Astrocyte of the spinal cord (primary cell): ENCODE data around the gene MBOAT1.

ENCODE experiments used
- DNase-seq: peaks from one replicate; pipeline ENCODE4 v3.0.0; 2011; ENCODE audit warnings: low read depth, low spot score
- H3K4me3 ChIP-seq: 2 replicates; pipeline ENCODE4 v1.5.1; 2011; ENCODE audit warnings: low read depth, mild to moderate bottlenecking, low read length, moderate library complexity
- in situ Hi-C: cut with HindIII; loops from 2 replicates; pipeline ENCODE4 v1.10.0; 2017; ENCODE audit warnings: low sequenced_read_pairs
- TF ChIP-seq, protein P1 (sequence below): IDR thresholded peaks from 2 replicates; pipeline ENCODE4 v1.5.1; 2012; ENCODE audit warnings: low read depth, mild to moderate bottlenecking, low read length, inconsistent platforms

Gene MBOAT1

DNA sequence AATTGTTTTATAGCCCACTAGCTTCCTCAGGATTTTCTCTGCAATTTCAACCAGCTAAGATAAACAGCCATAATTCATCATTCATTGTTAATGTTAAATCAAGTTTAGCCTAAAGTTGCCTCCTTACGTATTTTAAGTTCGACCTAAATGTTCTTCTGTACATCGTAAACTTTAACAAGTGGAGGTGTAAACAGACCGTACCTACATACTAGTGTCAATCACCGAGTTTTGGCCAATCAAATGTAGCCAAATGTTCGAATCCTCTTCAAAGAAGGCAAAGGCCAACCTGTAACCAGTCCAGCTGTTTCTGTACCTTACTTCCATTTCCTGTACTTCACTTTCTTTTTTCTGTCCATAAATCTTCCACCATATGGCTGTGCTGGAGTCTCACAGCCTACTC is 13.5 kb downstream of the MBOAT1 start:
- TF ChIP-seq, protein P1, sequence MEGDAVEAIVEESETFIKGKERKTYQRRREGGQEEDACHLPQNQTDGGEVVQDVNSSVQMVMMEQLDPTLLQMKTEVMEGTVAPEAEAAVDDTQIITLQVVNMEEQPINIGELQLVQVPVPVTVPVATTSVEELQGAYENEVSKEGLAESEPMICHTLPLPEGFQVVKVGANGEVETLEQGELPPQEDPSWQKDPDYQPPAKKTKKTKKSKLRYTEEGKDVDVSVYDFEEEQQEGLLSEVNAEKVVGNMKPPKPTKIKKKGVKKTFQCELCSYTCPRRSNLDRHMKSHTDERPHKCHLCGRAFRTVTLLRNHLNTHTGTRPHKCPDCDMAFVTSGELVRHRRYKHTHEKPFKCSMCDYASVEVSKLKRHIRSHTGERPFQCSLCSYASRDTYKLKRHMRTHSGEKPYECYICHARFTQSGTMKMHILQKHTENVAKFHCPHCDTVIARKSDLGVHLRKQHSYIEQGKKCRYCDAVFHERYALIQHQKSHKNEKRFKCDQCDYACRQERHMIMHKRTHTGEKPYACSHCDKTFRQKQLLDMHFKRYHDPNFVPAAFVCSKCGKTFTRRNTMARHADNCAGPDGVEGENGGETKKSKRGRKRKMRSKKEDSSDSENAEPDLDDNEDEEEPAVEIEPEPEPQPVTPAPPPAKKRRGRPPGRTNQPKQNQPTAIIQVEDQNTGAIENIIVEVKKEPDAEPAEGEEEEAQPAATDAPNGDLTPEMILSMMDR = no peak
- no peak overlapping the region for H3K4me3 ChIP-seq
- in situ Hi-C loops = no loop called here
- no peak for DNase-seq

DNA sequence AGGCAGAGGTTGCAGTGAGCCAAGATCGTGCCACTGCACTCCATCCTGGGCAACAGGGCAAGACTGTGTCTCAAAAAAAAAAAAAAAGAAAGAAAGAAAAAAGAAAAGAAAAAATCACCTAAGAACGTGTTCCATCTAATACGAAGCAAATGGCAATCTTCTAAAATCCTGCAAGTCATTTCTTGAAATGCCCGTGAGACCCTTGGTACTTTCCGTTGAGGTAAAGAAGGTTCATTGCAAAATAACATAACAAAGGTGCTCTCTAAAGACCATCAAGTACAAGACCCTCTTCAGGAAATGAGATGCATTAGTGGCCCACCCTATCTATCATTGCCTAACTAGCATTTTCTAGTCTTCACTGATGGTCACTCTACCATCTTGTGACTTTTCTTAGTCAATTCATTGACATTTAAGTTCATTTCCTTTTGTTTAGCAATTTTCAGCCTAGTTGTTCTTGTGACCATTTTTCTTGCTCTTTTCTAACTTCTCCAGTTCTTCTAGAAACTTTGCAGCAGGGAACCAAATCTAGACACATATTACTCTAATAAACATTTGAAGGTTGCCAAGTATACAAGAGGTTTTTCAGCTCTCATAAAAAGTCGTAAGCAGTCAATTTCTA is 14.0 kb downstream of the MBOAT1 start:
- TF ChIP-seq, protein P1 = no peak
- no peak for DNase-seq
- in situ Hi-C loops = no loop called here
- H3K4me3 ChIP-seq = no peak overlapping the region

DNA sequence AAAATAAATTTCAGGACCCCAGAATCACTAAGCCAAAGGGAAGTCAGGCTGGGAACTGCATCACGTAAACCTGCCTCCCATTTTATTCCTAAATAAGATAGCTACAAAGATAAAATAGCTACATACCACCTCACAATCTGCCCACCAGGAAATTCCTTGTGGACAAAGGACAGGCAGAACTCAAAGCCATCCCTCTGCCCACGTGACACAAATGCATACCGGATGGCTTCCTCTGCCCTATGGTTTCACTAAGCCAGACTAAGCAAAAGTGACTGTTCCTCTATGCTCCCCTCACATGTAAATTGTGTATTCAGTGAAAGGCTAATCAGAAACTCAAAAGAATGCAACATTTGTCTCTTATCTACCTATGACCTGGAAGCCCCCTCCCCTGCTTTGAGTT is 15.0 kb downstream of the MBOAT1 start:
- no peak overlapping the region for H3K4me3 ChIP-seq
- DNase-seq = no peak
- TF ChIP-seq, protein P1 = no peak
- in situ Hi-C loops = no loop called here

DNA sequence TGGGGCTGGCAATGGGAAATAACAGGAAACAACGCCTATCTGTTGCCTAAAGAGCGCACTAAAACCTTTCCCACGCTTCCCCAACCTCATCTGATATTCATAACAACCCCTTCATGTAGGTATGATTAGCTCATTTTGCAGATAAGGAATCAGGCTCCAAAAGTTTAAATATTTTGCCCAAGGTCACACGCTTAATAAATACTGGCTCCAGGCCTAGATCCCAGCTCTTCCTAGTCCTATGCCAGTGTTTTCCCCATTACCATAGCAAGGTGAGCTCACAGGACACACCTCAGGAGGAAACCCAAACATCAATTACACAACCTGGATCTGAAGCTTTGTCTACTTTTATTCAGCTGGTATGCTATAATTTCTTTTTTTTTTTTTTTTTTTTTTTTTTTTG is 19.6 kb downstream of the MBOAT1 start:
- no peak for DNase-seq
- in situ Hi-C loops = no loop called here
- no peak overlapping the region for H3K4me3 ChIP-seq
- TF ChIP-seq, protein P1 = no peak

DNA sequence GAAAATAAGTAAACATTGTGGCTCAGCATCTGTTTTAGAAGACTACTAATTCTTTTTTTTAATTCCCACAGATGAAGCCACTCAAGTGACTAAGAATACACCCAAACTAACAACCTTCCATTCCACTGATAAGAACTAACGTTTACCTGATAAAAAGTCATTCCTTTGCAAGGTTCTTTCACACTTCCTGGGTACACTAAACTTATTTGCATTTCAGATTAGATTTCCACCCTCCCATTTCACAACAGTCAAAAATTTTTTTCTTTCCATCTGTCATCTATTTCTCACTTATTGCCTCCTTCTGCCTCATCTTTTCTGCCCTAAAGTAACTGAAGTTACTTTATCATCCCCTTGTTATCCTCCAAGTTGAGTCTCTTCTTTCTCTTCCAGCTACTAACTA is 20.3 kb downstream of the MBOAT1 start:
- in situ Hi-C loops = no loop called here
- TF ChIP-seq, protein P1 = no peak
- no peak overlapping the region for H3K4me3 ChIP-seq
- DNase-seq = no peak

DNA sequence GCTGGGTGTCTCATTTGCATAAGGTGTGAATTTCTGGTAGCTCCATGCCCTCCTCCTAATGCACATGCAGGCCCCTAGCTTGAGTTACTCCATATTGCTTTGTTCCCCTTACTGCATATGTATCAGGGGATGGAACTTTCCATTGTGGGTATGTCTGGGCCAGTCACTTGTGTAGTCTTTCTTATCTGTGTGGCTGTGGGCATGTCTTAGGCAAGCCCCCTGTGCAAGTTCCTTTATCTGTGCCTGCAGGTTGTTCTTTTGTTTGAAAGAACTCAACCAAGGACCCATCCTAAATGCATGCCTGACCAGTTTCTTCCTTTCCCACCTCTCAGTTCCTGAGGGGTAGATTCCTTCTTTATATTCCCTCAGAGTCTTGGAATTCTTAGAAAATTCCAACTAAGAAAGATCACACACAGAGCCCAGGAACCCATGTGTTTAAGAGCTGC is 23.6 kb downstream of the MBOAT1 start:
- TF ChIP-seq, protein P1 = no peak
- in situ Hi-C loops = no loop called here
- H3K4me3 ChIP-seq = no peak overlapping the region
- DNase-seq = no peak
